Dedifferentiated amniotic fluid mesenchymal stem cell (primary cell): ENCODE data around the gene N4BP2L1.
"Not testable (repeated sequence)": the region's sequence is repeated elsewhere in the genome, so short reads cannot be mapped to it uniquely, and the experiment has no call there.

Experiments
- DNase-seq: peaks from one replicate; pipeline ENCODE4 v3.0.0-alpha.2; 2016; ENCODE audit errors: extremely low spot score

N4BP2L1 gene

GRCh38 chr13:32390048-32390447, 37.9 kb downstream of the N4BP2L1 start:
- no peak for DNase-seq

- DNase-seq, result no peak
Measured at GRCh38 chr13:32385410-32385809, 42.5 kb downstream of the N4BP2L1 start.

DNA sequence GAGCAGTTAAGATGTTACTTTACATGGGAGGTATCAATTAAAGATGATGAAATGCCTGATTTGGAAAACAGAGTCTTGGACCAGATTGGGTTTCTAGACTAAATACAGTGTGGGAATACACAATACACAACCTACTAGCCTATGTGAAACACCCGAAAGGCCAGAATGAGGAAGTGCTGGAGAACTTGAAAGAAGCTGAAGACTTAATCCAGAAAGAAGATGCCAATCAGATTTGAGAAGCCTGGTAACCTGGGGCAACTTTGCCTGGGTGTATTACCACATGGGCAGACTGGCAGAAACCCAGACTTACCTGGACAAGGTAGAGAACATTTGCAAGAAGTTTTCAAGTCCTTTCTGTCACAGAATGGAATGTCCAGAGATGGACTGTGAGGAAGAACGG, 43.2 kb downstream of the N4BP2L1 start:
- DNase-seq, result no peak

DNA sequence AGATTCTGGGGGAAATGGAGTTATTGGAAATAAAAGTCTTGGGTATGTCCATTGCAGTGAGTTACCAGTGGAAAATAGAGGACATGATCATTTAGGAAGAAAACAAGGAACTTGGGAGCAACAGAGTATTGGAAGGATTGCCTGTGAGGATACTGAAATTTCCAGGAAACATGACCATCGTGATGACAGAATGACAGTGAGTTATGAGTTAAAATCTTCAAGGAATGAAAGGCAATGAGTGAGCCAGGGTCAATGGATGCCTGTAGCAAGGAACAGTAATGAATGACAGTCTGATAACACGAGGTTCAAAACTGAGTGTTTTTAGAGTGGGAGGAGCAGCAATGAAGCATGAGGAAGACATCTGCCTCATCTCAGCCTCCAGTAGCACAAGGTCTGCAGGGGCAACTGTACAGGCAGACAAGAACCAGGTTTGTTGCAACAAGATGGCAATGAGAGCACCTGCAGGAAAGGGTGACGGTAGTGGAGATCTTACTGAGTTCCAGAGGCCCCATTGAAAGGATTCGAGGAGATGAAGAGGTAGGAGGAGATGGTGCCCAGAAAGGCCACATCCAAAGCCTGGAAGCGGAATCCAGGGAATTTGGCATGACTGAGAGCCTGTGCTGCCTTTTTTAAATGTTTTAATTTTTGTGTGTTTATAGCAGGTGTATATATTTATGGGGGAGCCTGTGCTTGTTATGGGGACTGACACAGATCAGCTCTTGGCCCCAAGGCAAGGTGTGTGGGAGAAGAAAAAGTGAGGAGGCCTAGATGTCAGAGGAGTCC, 43.9 kb downstream of the N4BP2L1 start:
- DNase-seq, result no peak

- no peak for DNase-seq
Measured at GRCh38 chr13:32381539-32381938, 46.4 kb downstream of the N4BP2L1 start.

GRCh38 chr13:32378012-32378411, 49.9 kb downstream of the N4BP2L1 start:
- no peak for DNase-seq

- DNase-seq, result no peak
Measured at GRCh38 chr13:32376642-32377415, 51.1 kb downstream of the N4BP2L1 start.

DNA sequence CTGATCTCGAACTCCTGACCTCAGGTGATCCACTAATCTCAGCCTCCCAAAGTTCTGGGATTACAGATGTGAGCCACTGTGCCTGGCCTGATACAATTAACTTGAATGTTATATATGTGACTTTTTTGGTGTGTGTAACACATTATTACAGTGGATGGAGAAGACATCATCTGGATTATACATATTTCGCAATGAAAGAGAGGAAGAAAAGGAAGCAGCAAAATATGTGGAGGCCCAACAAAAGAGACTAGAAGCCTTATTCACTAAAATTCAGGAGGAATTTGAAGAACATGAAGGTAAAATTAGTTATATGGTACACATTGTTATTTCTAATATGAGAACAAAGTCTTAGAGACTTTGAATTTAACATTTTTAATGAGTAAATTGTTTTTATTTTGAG, 57.1 kb downstream of the N4BP2L1 start:
- no peak for DNase-seq

DNA sequence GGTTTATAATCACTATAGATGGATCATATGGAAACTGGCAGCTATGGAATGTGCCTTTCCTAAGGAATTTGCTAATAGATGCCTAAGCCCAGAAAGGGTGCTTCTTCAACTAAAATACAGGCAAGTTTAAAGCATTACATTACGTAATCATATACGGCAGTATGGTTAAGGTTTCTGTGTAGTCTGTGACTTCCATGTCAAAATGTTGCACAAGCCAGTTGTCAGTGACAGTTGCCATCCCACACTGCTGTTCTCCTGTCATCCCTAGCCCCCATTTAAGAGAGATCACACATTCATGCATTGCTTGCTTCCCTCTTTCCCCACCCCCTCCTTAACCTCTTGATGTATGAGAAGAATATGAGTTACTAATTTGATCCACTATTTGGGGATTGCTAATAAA, 65.4 kb downstream of the N4BP2L1 start:
- no peak for DNase-seq

DNA sequence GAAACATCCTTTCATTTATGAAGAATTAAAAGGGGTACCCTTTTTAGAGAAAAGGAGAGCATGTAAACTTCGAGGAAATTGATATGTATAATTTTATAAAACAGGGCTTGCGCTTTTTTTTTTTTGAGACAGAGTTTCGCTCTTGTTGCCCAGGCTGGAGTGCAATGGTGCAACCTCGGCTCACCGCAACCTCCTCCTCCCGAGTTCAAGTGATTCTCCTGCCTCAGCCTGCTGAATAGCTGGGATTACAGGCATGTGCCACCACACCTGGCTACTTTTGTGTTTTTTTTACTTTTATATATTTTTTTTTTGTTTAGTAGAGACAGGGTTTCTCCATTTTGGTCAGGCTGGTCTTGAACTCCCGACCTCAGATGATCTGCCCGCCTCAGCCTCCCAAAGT, 72.0 kb downstream of the N4BP2L1 start:
- not testable (repeated sequence) for DNase-seq

DNA sequence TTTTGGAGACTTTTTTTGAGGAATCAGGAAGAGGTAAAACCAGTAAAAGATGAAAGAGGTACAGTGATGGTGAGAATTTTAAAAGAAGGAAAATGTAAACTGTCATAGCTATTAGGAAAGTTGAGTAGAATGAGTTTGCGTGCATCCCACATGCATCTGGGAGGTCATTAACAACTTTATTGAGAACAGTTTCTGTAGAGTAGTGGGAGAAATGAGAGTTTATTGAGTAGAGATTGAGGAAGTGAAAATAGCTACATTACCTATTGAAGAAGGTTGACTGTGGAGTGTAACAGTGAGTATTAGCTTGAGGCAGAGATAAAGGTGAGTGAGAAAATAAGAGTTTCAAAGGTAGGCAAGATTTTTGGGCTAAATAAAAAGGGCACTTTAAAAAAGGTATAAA, 73.9 kb downstream of the N4BP2L1 start:
- no peak for DNase-seq

DNA sequence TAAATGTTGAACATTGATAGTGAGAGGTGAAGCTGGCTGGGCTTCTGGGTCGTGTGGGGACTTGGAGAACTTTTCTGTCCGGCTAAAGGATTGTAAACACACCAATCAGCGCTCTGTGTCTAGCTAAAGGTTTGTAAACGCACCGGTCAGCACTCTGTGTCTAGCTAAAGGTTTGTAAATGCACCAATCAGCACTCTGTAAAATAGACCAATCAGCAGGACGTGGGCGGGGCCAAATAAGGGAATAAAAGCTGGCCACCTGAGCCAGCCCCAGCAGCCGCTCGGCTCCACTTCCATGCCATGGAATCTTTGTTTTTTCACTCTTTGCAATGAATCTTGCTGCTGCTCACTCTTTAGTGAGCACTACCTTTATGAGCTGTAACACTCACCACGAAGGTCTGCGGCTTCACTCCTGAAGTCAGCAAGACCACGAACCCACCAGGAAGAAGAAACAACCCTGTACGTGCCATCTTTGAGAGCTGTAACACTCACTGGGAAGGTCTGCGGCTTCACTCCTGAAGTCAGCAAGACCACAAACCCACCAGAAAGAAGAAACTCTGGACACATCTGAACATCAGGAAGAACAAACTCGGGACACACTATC, 77.0 kb downstream of the N4BP2L1 start:
- DNase-seq, result not testable (repeated sequence)
